GM10847 (cell line): ENCODE data around the gene SORD.

Experiments
- POLR2A ChIP-seq: IDR thresholded peaks from 2 replicates; pipeline ENCODE4 v1.6.1; 2011; ENCODE audit not compliant: insufficient read length; ENCODE audit errors: extremely low read depth

Gene SORD

DNA sequence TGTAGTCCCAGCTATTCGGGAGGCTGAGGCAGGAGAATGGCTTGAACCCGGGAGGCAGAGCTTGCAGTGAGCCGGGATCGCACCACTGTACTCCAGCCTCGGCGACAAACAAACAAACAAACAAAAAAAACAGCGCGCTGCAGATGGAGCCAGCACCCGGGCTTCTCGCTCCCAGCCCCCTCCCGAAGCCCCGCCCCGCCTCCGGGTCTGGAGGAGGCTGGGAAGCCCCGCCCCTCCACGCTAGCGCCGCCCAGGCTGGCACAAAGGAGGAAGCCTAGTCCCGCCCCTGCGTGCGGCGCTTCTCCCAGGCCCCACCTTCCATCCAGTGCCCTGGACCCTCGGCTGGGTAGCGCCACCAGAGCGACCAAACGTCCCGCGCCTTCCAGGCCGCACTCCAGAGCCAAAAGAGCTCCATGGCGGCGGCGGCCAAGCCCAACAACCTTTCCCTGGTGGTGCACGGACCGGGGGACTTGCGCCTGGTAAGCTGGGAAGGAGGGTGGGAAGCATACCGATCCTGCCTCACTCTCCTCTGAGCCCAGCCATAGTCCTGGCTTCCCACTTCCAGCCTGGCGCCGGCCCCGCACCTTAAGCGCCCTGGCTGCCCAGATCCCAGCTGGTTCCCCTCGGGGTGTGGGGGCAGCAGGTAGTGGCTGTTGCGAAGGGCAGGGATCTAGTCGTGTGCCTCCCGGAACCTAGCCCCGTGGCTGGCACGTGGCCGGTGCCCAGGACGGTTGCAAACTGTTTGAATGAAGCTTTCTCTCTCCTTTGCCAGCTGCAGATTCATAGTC, at the start of gene SORD:
TSS of gene SORD (plus strand) at position 325 of the 788 bp plus-strand sequence. CDS start at position 414, 89 bp downstream.
- peak; percentile 51 for TF ChIP-seq POLR2A

DNA sequence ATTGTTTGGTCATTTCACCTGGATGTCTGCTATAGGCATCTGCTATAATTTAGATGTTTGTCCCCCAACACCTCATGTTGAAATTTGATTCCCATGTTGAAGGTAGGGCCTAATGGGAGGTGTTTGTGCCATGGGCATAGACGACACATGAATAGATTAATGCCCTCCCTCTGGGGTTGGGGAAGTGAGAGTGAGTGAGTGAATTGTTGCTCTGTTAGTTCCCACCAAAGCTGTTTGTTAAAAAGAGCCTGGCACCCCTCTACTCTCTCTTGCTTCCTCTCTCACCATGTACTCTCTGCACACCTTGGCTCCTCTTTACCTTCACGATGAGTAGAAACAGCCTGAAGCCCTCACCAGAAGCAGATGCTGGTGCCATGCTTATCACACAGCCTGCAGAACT, 23.9 kb upstream of the SORD start:
- TF ChIP-seq POLR2A, result no peak

DNA sequence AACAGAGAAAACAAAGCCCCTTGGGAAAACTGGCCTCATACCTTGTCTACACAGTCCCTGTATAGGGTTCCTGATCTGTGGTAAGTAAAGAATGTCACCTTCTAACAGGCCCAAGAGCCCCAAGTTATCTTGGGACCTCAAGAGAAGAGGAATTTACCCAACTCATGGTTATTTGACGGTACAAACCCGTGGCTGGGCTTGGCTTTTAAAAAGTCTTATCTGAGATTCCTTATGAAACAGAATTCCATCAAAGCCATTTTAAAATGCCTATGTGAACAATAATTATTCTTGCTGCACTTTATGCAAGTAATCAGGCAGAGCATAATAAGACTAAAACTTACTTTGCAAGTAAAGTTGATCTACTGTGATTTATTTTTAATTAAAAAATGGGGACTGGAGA, 13.9 kb upstream of the SORD start:
- TF ChIP-seq POLR2A, result no peak

DNA sequence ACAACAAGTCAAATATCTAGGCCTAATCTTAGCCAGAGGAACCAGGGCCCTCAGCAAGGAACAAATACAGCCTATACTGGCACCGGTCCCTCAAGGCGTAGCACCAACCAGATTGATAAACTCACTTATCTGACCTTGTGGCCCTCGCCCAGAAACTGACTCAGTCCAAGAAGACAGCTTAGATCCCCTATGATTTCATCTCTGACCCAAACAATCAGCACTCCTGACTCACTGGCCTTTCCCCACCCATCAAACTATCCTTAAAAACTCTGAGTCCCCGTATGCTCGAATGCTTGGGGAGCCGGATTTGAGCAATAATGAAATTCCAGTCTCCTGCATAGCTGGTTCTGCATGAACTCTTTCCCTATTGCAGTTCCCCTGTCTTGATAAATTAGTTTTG, 1.6 kb upstream of the SORD start:
- TF ChIP-seq POLR2A, result no peak

DNA sequence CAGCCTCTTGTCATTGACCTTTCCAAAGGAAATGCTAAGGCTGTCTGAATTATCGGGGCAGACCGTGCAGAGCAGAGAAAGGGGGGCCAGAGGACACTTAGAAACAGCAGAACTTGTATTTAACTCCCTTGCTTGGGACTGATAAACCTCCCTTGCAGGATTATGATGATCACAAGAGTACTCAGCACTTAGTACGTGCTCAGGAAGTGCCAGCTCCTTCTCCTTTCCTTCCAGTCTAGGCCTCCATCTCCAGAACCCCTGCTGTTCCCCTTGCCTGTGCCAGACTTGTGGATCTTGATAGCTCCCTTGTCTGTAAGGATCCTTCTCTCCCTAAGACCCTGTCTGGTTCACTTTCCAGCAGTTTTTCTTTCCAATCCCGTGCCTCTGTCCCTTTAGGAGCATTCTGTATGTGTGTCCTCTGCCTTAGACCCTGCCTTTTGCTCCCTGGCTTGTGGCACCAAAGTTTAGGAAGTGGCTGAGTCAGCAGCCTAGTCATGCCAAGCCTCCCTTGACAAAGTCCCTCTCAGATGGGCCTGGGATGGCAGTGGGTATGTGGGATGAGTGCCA, 747 bp downstream of the SORD start:
- TF ChIP-seq POLR2A, result no peak

DNA sequence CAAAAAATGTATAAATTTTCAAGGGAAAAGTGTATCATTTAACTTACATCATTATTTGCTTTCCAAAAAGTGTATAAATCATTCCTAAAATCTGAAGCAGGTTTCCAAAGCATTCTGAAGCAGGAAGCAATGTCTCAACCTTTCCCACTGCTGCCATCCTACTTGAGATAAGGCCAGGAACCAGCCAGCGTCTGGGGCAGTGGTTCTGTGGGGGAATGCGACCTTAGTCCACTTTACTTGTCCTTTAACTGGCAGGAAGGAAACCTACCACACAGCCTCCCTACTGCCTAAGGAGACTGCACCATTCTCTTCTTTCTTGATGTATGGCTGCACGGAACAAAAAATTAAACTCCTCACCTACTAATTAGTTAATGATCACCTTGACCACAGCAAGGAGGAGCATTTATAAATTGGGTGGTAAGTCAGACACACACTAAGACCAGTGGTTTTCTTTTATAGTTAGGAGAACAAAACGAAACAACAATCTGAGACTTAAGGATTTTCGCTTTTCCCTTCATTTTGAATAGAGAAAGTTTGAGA, 3.7 kb downstream of the SORD start:
- no peak for TF ChIP-seq POLR2A

DNA sequence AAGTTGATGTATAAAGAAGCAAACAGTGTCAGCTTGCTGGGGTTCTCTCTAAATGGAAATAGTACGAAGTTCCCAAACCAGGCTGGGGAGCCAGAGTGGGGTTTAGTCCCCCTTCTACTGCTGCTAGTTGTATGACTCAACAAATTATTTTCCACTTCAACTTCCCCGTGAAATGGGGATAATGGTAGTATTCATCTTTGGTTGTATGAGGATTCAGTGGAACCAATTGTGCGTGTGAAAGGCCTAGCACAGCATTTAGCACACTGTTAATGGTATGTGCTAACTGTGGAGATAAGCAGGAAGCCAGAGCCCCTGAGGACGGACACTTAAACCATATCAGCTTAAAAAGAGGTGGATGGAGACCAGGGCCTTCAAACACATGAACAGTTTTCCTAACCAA, 4.2 kb downstream of the SORD start:
- TF ChIP-seq POLR2A, result no peak

DNA sequence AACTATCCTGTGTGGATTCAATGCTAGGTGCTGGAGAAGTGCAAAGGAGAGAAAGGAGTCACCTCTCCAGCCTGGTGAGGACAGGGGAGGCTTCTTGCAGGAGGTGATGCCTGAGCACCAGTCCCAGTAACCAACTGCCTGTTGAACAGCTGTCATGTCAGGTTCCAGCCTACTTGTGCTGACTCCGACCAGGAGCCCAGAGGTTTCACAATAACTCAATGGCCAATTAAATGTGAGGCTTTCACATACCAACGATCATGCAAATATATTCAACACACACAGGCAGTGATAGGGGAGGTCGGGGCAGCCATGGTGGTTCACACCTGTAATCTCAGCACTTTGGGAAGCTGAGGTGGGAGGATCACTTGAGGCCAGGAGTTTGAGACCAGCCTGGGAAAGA, 7.7 kb downstream of the SORD start:
- TF ChIP-seq POLR2A, result no peak

DNA sequence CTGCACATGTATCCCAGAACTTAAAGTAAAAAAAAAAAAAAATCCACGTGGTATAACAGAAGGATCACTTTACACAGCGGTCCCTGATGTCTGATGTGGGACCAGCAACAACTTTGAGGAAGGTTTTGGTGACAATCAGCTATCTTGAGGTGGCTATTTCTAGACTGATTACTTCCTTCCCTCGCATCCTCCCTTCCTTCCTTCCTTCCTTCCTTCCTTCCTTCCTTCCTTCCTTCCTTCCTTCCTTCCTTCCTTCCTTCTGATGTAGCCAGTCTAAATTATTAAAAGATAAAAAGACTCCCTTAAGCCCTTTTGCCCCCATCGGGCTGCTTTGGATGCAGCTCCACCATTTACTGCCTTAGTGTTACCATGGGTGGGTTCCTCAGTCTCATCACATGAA, 14.9 kb downstream of the SORD start:
- TF ChIP-seq POLR2A, result no peak

DNA sequence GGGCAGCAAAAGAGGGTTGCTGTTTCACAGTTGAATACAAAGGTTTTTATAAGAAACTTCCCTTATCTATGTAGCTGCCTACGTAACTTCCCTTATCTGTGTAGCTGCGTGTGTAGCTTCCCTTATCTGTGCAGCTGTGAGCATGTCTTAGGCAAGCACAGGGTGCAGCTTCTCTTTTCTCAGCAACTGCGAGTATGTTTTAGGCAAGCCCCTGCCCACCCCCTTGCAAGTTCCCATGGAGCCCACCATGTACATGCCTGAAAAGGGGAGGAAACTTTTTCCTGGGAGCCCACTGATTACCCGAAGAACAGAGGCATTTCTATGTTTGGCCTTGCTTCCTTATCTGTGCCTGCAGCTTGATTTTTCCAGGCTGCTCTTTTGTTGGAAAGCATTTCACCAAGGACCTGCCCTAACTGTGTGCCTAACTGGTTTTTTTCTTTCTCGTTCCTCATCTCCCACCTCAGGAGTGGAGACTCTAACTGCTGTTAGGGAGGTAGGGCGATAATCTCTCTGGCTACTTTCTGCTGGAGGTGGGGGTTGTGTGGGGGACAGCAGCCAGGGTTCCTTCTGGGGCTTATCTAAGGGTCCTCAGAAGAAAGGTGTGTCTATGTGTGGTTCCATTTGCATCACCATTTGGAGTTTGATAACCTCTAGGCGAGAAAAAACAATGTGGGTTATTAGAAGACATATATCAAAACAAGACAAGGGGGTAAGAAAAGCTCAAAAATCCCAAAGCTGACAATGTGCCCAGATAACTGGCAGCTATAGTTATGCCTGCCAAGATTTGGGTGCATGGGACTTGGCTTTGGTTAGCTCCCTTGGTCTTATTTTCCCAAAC, 26.0 kb downstream of the SORD start:
- TF ChIP-seq POLR2A, result no peak

DNA sequence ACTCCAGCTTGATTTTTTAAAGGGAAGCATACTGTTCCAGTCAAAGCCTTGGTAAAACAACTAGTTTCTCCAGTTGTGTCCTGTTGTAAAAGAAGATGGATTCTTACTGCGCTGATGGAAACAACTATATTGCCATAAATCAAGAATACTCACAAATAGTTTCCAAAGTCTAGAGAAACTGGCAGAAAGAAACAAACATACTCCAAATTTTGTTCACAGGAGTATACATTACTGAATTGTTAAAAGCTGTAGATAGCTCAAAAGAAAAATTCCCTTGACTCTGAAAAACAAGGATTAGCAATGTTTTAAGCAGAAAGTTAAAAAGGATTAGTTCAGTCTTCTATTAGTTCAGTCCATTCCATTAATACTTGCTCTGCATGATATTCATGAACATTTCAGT, 27.6 kb downstream of the SORD start:
- no peak for TF ChIP-seq POLR2A

DNA sequence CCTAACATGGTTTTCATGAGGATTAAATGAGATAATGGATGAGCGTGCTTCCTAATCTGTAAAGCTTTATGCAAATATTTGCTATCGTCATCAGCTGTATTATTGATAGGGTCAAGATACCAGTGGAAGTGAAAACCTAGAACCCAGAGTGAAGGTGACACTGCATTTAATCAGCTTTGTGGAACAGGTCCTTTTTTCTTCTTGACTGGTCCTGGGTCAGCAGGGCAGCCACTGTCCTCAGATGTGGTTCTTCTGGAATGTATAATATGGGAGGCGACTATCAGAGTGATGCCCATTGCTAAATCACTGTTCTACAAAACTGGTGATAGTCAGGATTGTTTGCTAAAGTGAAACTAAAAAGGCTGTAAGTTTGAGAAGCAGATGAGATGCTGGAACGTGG, 41.4 kb downstream of the SORD start:
- no peak for TF ChIP-seq POLR2A

DNA sequence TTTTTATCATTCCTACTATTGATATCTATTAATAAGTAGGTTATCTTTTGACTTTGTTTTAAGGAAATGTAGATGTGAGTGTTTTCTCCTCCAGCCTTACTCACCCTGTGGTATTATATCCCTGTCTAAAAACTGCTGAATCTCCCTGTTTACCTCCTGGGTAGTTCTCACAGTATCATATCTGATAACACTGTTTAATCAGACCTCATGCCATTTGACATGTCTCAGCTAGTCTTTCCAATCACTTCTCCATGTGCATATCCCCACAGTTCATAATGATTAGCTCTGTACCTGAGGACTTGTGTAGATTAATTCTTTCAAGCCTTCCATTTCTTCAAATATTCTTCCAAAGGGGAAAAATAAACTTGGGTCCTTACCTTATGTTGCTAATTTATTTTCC, 60.2 kb downstream of the SORD start:
- no peak for TF ChIP-seq POLR2A

DNA sequence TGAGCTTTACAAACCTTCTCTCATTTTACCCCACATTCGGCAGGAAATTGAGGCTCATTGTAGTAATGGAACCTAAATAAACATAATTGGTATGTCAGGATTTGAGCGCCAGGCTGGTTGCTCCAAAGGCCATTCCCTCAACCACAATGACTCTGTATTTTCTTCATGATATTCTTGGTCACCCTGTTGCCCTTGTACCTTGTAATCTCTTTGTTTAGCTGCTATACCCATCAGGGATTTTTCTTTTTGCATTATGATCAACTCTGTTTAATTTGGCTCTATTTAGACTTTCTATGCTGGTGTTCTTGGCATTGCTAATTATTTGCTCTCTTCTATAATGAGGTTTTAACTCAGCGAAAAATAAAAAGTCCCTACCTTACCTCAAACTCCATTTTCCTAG, 61.2 kb downstream of the SORD start:
- no peak for TF ChIP-seq POLR2A

DNA sequence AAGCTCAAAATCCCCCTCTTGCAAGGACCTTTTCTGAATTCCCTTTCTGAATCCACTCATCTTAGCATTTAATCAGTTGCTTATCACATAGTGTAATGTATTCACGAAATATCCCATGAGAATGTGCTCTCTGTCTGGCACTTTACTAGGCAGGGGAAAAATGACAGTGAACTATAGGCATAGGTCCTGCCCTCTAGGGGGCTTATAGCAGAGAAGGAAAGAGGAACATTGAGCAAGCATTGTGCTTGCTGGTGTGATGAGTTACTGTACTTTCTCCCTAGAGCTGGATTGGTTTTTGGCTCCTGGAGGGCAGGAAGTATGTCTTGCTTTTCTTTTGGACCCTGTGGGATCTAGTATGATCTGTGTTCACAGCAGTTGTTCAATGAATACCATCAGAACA, 64.5 kb downstream of the SORD start:
- no peak for TF ChIP-seq POLR2A
